ENCODE measurements around the gene CERS6. TPM values are rescaled to one million over a fixed set of nuclear protein-coding genes. Genes with fewer than 3 reads are reported as not detected.

The CERS6 gene
- total and polyA plus RNA-seq, 10 of the 15 experiments (the other 5 are each of a cell fraction or from before 2014, with no cell fraction given), result 1.3 to 20.4 (median 14.1) TPM

- TF ChIP-seq ZBTB11 (CRISPR knock-in tag; IDR thresholded peaks at IDR 0.05) (no peak), IKZF2 (IDR thresholded peaks at IDR 0.05) (no peak), YBX1 (IDR thresholded peaks at IDR 0.05) (no peak), RUNX3 (IDR thresholded peaks at IDR 0.05; ENCODE audit: low read length) (no peak), NFYA (IDR thresholded peaks at IDR 0.05; ENCODE audit: borderline replicate concordance, low read depth, low read length) (no peak)
Observed at GRCh38 chr2:168796090-168796577, 340.1 kb downstream of the CERS6 start (continued).

DNA sequence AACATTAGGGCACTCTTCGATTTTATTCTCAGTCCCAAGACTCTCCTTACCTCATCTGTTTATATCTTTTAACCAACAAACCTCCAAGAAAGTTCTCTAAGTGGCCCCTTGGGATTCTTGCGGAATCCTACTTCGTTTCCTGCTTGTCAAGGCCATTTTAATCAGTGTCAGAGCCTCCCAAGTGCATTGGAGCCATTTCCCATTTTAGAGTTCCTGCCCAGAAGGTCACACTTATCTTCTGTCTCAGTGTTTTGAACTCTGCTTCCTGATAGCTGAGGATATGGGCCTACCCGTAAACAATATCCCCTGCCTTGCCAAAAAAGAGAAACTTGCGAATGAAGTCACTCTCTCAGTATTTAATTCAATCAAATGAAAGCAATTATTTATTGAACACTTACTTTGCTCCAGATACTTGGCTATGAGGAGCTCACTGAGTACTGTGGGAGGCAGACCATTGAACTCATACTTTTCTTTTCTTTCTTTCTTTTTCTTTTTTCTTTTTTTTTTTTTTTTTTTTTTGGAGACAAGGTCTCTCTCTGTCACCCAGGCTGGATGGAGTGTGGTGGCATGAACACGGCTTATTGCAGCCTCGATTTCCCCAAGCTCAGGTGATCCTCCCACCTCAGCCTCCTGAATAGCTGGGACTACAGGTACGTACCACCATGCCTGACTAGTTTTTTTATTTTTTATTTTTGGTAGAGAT lies 340.7 kb downstream of the CERS6 start:
- Histone ChIP-seq H3K4me1 (ENCODE audit: control insufficient read depth, insufficient read depth, low read length) (no peaks in the 10 kb centered on the region), H3K79me2 (ENCODE audit: control insufficient read depth, insufficient read depth, low read length) (no peaks in the 10 kb centered on the region), H3K36me3 (ENCODE audit: control insufficient read depth in 2 of 2, insufficient read depth in 2 of 2, low read length in 1 of 2) (no peaks in the 10 kb centered on the region), H2AFZ (ENCODE audit: control insufficient read depth, low read depth, low read length) (no peak overlapping the region), H3K9ac (ENCODE audit: control insufficient read depth, insufficient read depth, low read length) (no peak overlapping the region), H3K4me3 (no peak overlapping the region), H3K27ac (ENCODE audit: control insufficient read depth, insufficient read depth) (no peak overlapping the region), H4K20me1 (ENCODE audit: control insufficient read depth, insufficient read depth) (no peaks in the 10 kb centered on the region), H3K9me3 (replicated peaks; ENCODE audit: control insufficient read depth, insufficient read depth, low read length) (no peaks in the 10 kb centered on the region), H3K27me3 (replicated peaks in 1 of 2; ENCODE audit: control insufficient read depth in 2 of 2, insufficient read depth in 2 of 2, low read length in 1 of 2) (no peaks in the 10 kb centered on the region; a peak in 1 of 4 replicates), H3K4me2 (ENCODE audit: control insufficient read depth, insufficient read depth) (no peak overlapping the region)
- 39% methylated on average over 8 of the region's 8 CpGs for whole genome bisulfite sequencing (ENCODE audit: insufficient coverage, insufficient replicate concordance, low lambda C conversion rate, missing lambda C conversion rate)
- no TSS peak for BruUV-seq (replicated peaks)
- in situ Hi-C loops (cut with MboI), result no loop called here
- intact Hi-C loops (cut with micrococcal nuclease; ENCODE audit: unreplicated experiment), result no loop called here
- DNase-seq (ENCODE audit: low read depth, low spot score) (no peak), ATAC-seq (no peak), FAIRE-seq (no peak)
- ChIA-PET POLR2A (no interaction called here), SMC1A (ENCODE audit: uncharacterized antibody, unreplicated experiment) (interaction anchor here (1.2 kb wide), 1 partner anchor 34 kb away, joined by 3 read pairs; no protein-coding TSS in a partner anchor), CTCF (interaction anchor here (0.8 kb wide), 1 partner anchor 12 kb away, joined by 3 read pairs; no protein-coding TSS in a partner anchor), RAD21 (ENCODE audit: unreplicated experiment) (no interaction called here)
- TF ChIP-seq SMARCA5 (IDR thresholded peaks at IDR 0.05), result no peak
- TF ChIP-seq TCF12 (IDR thresholded peaks at IDR 0.05; ENCODE audit: low read depth, low read length), result no peak
- no peak for TF ChIP-seq ZNF207 (IDR thresholded peaks at IDR 0.05; ENCODE audit: borderline replicate concordance)
- no peak for TF ChIP-seq KDM1A (IDR thresholded peaks at IDR 0.05; ENCODE audit: borderline replicate concordance)
- no peak for TF ChIP-seq CREB1 (IDR thresholded peaks at IDR 0.05; ENCODE audit: low read depth)
- TF ChIP-seq MAX (IDR thresholded peaks at IDR 0.05; ENCODE audit: low read depth, low read length), result no peak
- TF ChIP-seq, protein P1, sequence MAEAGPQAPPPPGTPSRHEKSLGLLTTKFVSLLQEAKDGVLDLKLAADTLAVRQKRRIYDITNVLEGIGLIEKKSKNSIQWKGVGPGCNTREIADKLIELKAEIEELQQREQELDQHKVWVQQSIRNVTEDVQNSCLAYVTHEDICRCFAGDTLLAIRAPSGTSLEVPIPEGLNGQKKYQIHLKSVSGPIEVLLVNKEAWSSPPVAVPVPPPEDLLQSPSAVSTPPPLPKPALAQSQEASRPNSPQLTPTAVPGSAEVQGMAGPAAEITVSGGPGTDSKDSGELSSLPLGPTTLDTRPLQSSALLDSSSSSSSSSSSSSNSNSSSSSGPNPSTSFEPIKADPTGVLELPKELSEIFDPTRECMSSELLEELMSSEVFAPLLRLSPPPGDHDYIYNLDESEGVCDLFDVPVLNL (IDR thresholded peaks at IDR 0.05; ENCODE audit: low read depth, low read length), result no peak
- TF ChIP-seq IRF3 (IDR thresholded peaks at IDR 0.05), result no peak

All from GM12878 (cell line).